OCI-M2 (cell line): ENCODE data around the gene GPA33.
A peak's percentile ranks its signal among the peaks of the same experiment; 100 is the strongest.
"Not testable (repeated sequence)": the region's sequence is repeated elsewhere in the genome, so short reads cannot be mapped to it uniquely, and the experiment has no call there.

Experiments
- DNase-seq: peaks from one replicate; lab custom pipeline; 2025; ENCODE audit not compliant: unreplicated experiment; lab: John Stamatoyannopoulos, UW

GPA33 gene

GRCh38 chr1:167059045-167059808, 30.9 kb downstream of the GPA33 start:
- peak; percentile 11 for DNase-seq

GRCh38 chr1:167057241-167057688, 32.9 kb downstream of the GPA33 start:
- no peak for DNase-seq

- DNase-seq: no peak
Observed at GRCh38 chr1:167056529-167057231, 33.5 kb downstream of the GPA33 start.

GRCh38 chr1:167054946-167055630, 35.1 kb downstream of the GPA33 start:
- no peak for DNase-seq

- DNase-seq: no peak
Observed at GRCh38 chr1:167054531-167054930, 35.6 kb downstream of the GPA33 start.

- DNase-seq: no peak
Observed at GRCh38 chr1:167052389-167052788, 37.8 kb downstream of the GPA33 start.

- DNase-seq: no peak
Observed at GRCh38 chr1:167051907-167052306, 38.3 kb downstream of the GPA33 start.

- DNase-seq: no peak
Observed at GRCh38 chr1:167043752-167044488, 46.3 kb downstream of the GPA33 start.

- no peak for DNase-seq
Observed at GRCh38 chr1:167033646-167034045, 56.5 kb downstream of the GPA33 start.

GRCh38 chr1:167029553-167029952, 60.6 kb downstream of the GPA33 start:
- not testable (repeated sequence) for DNase-seq

- no peak for DNase-seq
Observed at GRCh38 chr1:167022384-167022783, 67.8 kb downstream of the GPA33 start.

- no peak for DNase-seq
Observed at GRCh38 chr1:167016100-167016750, 74.0 kb downstream of the GPA33 start.

GRCh38 chr1:167013108-167013929, 76.9 kb downstream of the GPA33 start:
- no peak for DNase-seq

- DNase-seq: no peak
Observed at GRCh38 chr1:167012570-167012969, 77.6 kb downstream of the GPA33 start.

- no peak for DNase-seq
Observed at GRCh38 chr1:167011560-167012191, 78.5 kb downstream of the GPA33 start.

- no peak for DNase-seq
Observed at GRCh38 chr1:167003711-167004110, 86.5 kb downstream of the GPA33 start.
